ENCODE results near the gene NLRC5. TPM values are rescaled to one million over a fixed set of nuclear protein-coding genes. Genes with fewer than 3 reads are reported as not detected.

NLRC5 gene
- total and polyA plus RNA-seq, 9 of the 15 experiments (the other 6 are each of a cell fraction or from before 2014, with no cell fraction given): 0.59 to 0.71 TPM; not detected in 7

DNA sequence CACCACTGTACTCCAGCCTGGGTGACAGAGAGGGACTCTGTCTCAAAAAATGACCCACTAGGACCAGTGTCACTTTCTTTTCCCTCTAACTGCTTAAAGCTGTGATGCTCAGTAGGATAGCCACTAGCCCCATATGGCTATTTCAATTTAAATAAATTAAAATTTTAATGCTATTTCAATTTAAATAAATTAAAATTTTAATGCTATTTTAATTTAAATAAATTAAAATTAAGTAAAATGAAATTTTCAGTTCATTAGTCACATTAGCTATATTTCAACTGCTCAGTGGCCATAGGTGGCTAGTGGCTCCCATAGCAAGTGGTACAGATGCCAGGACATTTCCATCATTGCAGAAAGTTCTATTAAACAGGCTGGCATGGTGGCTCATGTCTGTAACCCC, 43.0 kb downstream of the NLRC5 start:
- Histone ChIP-seq H2AFZ (ENCODE audit: low read depth, low read length) (no peak overlapping the region), H3K4me2 (ENCODE audit: insufficient read depth, low read length) (no peak overlapping the region), H3K9me3 (replicated peaks; ENCODE audit: control insufficient read depth, insufficient read depth, low read depth, low read length) (no peaks in the 10 kb centered on the region), H3K9ac (ENCODE audit: insufficient read depth in 1 of 2, low read depth in 2 of 2, low read length in 2 of 2) (no peak overlapping the region), H3K27me3 (ENCODE audit: control insufficient read depth in 2 of 2, insufficient read depth in 2 of 2, low read length in 2 of 2) (peaks cover 4 to 32% of the 10 kb centered on the region in 2 experiments; a peak in 4 of 5 replicates), H3K4me3 (no peak overlapping the region), H4K20me1 (replicated peaks; ENCODE audit: control insufficient read depth, insufficient read depth, low read length) (peaks cover under 1% of the 10 kb centered on the region), H3K27ac (ENCODE audit: extremely low read depth, low read depth, low read length) (no peak overlapping the region), H3K4me1 (replicated peaks in 1 of 2; ENCODE audit: control insufficient read depth in 2 of 2, insufficient read depth in 2 of 2, low read length in 2 of 2) (no peaks in the 10 kb centered on the region), H3K36me3 (ENCODE audit: control insufficient read depth, insufficient read depth, low read length) (no peaks in the 10 kb centered on the region), H3K79me2 (ENCODE audit: control insufficient read depth, insufficient read depth, low read length) (no peaks in the 10 kb centered on the region), H3K9me1 (ENCODE audit: control insufficient read depth, insufficient read depth, low read length) (no peaks in the 10 kb centered on the region)
- no peak for DNase-seq (ENCODE audit: extremely low read depth in 1 of 4, low spot score in 3 of 4)
- CTCF ChIA-PET (ENCODE audit: low intra/inter-chr PET ratio): no interaction called here
- in situ Hi-C loops (cut with MboI) (no loop called here), intact Hi-C loops (cut with micrococcal nuclease) (no loop called here)
- no TSS peak for BruUV-seq (replicated peaks)
- no peak for FAIRE-seq
- TF ChIP-seq U2AF2 (optimal IDR thresholded peaks at IDR 0.05; ENCODE audit: low read depth, low read length): no peak
- no peak for TF ChIP-seq DMBX1 (CRISPR knock-in tag; IDR thresholded peaks at IDR 0.05; ENCODE audit: borderline replicate concordance)
- no peak for TF ChIP-seq SAP30 (IDR thresholded peaks at IDR 0.05; ENCODE audit: borderline replicate concordance, insufficient read depth, low read depth, low read length, poor library complexity, severe bottlenecking)
- no peak for TF ChIP-seq RBBP5 (IDR thresholded peaks at IDR 0.05; ENCODE audit: borderline replicate concordance, insufficient read depth, low read length, poor library complexity, severe bottlenecking)
- TF ChIP-seq SREBF2 (CRISPR knock-in tag; IDR thresholded peaks at IDR 0.05): no peak
- TF ChIP-seq, protein P1, sequence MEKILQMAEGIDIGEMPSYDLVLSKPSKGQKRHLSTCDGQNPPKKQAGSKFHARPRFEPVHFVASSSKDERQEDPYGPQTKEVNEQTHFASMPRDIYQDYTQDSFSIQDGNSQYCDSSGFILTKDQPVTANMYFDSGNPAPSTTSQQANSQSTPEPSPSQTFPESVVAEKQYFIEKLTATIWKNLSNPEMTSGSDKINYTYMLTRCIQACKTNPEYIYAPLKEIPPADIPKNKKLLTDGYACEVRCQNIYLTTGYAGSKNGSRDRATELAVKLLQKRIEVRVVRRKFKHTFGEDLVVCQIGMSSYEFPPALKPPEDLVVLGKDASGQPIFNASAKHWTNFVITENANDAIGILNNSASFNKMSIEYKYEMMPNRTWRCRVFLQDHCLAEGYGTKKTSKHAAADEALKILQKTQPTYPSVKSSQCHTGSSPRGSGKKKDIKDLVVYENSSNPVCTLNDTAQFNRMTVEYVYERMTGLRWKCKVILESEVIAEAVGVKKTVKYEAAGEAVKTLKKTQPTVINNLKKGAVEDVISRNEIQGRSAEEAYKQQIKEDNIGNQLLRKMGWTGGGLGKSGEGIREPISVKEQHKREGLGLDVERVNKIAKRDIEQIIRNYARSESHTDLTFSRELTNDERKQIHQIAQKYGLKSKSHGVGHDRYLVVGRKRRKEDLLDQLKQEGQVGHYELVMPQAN (IDR thresholded peaks at IDR 0.05; ENCODE audit: borderline replicate concordance): no peak
- TF ChIP-seq SMAD1 (IDR thresholded peaks at IDR 0.05; ENCODE audit: low read depth, low read length, partially characterized antibody): no peak
- TF ChIP-seq, protein P2, sequence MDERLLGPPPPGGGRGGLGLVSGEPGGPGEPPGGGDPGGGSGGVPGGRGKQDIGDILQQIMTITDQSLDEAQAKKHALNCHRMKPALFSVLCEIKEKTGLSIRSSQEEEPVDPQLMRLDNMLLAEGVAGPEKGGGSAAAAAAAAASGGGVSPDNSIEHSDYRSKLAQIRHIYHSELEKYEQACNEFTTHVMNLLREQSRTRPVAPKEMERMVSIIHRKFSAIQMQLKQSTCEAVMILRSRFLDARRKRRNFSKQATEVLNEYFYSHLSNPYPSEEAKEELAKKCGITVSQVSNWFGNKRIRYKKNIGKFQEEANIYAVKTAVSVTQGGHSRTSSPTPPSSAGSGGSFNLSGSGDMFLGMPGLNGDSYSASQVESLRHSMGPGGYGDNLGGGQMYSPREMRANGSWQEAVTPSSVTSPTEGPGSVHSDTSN (CRISPR knock-in tag; IDR thresholded peaks at IDR 0.05; ENCODE audit: low read depth): no peak
- TF ChIP-seq, protein P2 (tag; conservative IDR thresholded peaks at IDR 0.05; ENCODE audit: low read depth): no peak
- TF ChIP-seq ZNF224 (CRISPR knock-in tag; IDR thresholded peaks at IDR 0.05): no peak
- TF ChIP-seq BRD9 (IDR thresholded peaks at IDR 0.05; ENCODE audit: low read depth, partially characterized antibody): no peak
- POLR2A ChIA-PET: interaction anchor here (0.7 kb wide), 1 partner anchor 730 kb away, joined by 3 read pairs; no protein-coding TSS in a partner anchor
- no peak for ATAC-seq
